ENCODE results near the gene PDCD6IP. TPM values are rescaled to one million over a fixed set of nuclear protein-coding genes. Genes with fewer than 3 reads are reported as not detected.
A peak's percentile ranks its signal among the peaks of the same experiment; 100 is the strongest.

PDCD6IP gene
- total and polyA plus RNA-seq, 7 experiments from 2014 or later = 60.3 to 221 (median 191) TPM

DNA sequence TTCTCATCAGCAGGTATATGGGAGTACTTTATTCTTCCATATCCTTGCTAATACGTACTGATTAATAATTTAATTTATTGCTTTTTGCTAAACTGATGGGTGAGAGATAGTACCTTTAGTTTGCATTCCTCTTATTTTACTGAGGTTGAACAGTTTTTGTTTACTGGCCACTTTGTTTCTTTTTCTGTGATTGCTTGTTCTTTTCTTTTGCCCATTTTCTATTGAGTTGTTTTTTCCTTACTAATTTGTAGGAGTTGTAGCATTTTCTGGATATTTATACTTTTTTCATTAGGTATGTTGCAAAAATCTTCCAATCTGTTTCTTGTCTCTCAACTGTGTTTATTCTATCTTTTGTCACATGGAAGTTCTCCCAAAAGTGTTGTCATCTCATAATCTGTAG is 4.8 kb downstream of the PDCD6IP start:
- H3K9me3 Mint-ChIP-seq = peaks cover 0 to 3% (median 0%) of the 10 kb centered on the region in 11 donors
- H3K4me3 Mint-ChIP-seq = peak overlapping the region in 7 of 10 donors; percentile 0 to 95 (median 49)
- Histone ChIP-seq H3K9me3 (ENCODE audit: control insufficient read depth in 2 of 3, low read length in 3 of 3) (no peaks in the 10 kb centered on the region), H3K27me3 (ENCODE audit: control insufficient read depth in 2 of 2, insufficient read depth in 2 of 2, low read length in 2 of 2) (no peaks in the 10 kb centered on the region), H3K27ac (ENCODE audit: low read depth, low read length) (no peak overlapping the region), H3K4me1 (ENCODE audit: control insufficient read depth in 2 of 2, insufficient read depth in 2 of 2, low read length in 2 of 2) (peaks cover 19 to 33% of the 10 kb centered on the region in 2 donors), H3K4me3 (ENCODE audit: low read length) (no peak overlapping the region), H3K36me3 (ENCODE audit: control insufficient read depth in 2 of 3, insufficient read depth in 3 of 3, low read length in 3 of 3) (peaks cover 0 to 8% (median 0%) of the 10 kb centered on the region in 3 experiments)
- H3K36me3 Mint-ChIP-seq = peaks cover 7 to 40% (median 23%) of the 10 kb centered on the region in 5 donors
- ChIA-PET POLR2A (no interaction called here), CTCF (no interaction called here)
- H3K27me3 Mint-ChIP-seq = no peaks in the 10 kb centered on the region
- peaks cover 55 to 87% (median 82%) of the 10 kb centered on the region in 7 donors for H3K4me1 Mint-ChIP-seq
- intact Hi-C loops (cut with micrococcal nuclease) = no loop called here
- no peak for DNase-seq
- ATAC-seq = no peak
- peak overlapping the region in 4 of 9 donors; percentile 26 to 43 (median 30) for H3K27ac Mint-ChIP-seq

DNA sequence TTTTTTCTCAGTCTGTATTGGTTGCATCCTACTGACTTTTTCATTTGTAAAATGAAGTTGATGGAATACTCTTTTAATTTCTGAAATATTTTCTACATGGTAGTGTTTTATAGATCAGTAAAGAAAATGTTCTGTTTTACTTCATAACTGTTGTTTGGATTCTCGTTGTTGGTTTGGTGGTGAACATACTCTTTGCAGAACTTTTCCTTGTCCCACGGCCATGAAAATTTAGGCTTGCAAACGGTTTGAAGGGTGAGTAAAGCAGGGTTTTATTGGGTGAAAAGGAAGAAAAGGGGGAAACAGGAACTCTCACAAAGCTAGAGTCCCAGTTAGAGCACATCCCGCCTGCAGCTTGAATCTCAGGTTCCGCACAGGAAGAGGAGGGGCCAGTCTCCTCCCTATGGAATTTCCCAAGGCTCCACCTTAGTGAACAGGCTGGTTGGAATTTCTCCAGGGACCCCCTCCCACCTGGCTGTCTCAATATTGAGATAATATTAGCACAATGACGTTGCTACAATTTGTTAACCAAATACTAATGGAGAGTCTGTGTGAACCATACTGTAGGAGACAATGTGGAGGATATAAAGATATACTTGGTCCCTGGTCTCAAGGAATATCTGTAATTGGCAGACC is 5.6 kb downstream of the PDCD6IP start:
- no peaks in the 10 kb centered on the region for H3K9me3 ChIP-seq (ENCODE audit: control insufficient read depth in 2 of 3, low read length in 3 of 3)
- ChIA-PET CTCF (no interaction called here), POLR2A (no interaction called here)
- H3K27me3 ChIP-seq (ENCODE audit: control insufficient read depth in 2 of 2, insufficient read depth in 2 of 2, low read length in 2 of 2) = no peaks in the 10 kb centered on the region
- DNase-seq = no peak
- ATAC-seq = no peak
- peak overlapping the region in 6 of 10 donors; percentile 1 to 95 (median 41) for H3K4me3 Mint-ChIP-seq
- no peak overlapping the region for H3K4me3 ChIP-seq (ENCODE audit: low read length)
- peaks cover 4 to 48% (median 26%) of the 10 kb centered on the region in 5 donors for H3K36me3 Mint-ChIP-seq
- peak overlapping the region in 2 of 9 donors; percentile 9 to 48 for H3K27ac Mint-ChIP-seq
- H3K9me3 Mint-ChIP-seq = peaks cover 0 to 3% (median 0%) of the 10 kb centered on the region in 11 donors
- H3K4me1 Mint-ChIP-seq = peaks cover 63 to 92% (median 88%) of the 10 kb centered on the region in 7 donors
- no peaks in the 10 kb centered on the region for H3K27me3 Mint-ChIP-seq
- no peak overlapping the region for H3K27ac ChIP-seq (ENCODE audit: low read depth, low read length)
- peaks cover 26 to 33% of the 10 kb centered on the region in 2 donors for H3K4me1 ChIP-seq (ENCODE audit: control insufficient read depth in 2 of 2, insufficient read depth in 2 of 2, low read length in 2 of 2)
- H3K36me3 ChIP-seq (ENCODE audit: control insufficient read depth in 2 of 3, insufficient read depth in 3 of 3, low read length in 3 of 3) = peaks cover 0 to under 1% (median 0%) of the 10 kb centered on the region in 3 experiments
- intact Hi-C loops (cut with micrococcal nuclease) = no loop called here

DNA sequence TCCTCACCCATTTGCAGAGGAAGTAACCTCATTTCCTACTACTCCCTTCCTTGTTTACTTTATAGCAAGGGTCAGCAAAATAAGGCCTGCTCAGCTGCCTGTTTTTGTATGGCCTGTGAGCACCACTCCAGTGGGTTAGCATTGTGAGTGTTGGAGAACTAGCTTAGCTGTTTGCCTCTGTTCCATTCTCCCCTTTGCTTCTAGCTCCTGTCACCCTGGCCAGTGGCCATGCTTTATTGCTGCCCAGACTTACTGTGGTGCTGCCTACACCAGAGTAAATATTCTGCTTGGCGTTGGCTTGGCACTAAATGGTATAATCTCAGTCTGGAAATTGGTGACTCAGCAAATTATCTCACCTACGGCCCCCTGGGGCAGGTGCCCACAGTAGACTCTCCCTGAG is 8.8 kb downstream of the PDCD6IP start:
- intact Hi-C loops (cut with micrococcal nuclease) = no loop called here
- Mint-ChIP-seq H3K27ac (peak overlapping the region in 5 of 9 donors; percentile 11 to 64 (median 42)), H3K27me3 (no peaks in the 10 kb centered on the region), H3K4me3 (peak overlapping the region in 5 of 10 donors; percentile 10 to 65 (median 14)), H3K9me3 (peaks cover 0 to 3% (median 0%) of the 10 kb centered on the region in 11 donors), H3K36me3 (peaks cover 3 to 51% (median 21%) of the 10 kb centered on the region in 5 donors), H3K4me1 (peaks cover 53 to 89% (median 85%) of the 10 kb centered on the region in 7 donors)
- Histone ChIP-seq H3K27ac (ENCODE audit: low read depth, low read length) (no peak overlapping the region), H3K9me3 (ENCODE audit: control insufficient read depth in 2 of 3, low read length in 3 of 3) (no peaks in the 10 kb centered on the region), H3K27me3 (ENCODE audit: control insufficient read depth in 2 of 2, insufficient read depth in 2 of 2, low read length in 2 of 2) (no peaks in the 10 kb centered on the region), H3K36me3 (ENCODE audit: control insufficient read depth in 2 of 3, insufficient read depth in 3 of 3, low read length in 3 of 3) (peaks cover 0 to 3% (median 0%) of the 10 kb centered on the region in 3 experiments), H3K4me1 (ENCODE audit: control insufficient read depth in 2 of 2, insufficient read depth in 2 of 2, low read length in 2 of 2) (peaks cover 16 to 26% of the 10 kb centered on the region in 2 donors), H3K4me3 (ENCODE audit: low read length) (no peak overlapping the region)
- no peak for ATAC-seq
- ChIA-PET POLR2A (interaction anchor here (0.7 to 1.8 kb wide), 2 partner anchors 9 to 14 kb away, joined by 4 read pairs; partner anchors contain the start of gene PDCD6IP), CTCF (interaction anchor here (1.2 kb wide), 1 partner anchor 170 kb away, joined by 4 read pairs; no protein-coding TSS in a partner anchor)
- DNase-seq = no peak

DNA sequence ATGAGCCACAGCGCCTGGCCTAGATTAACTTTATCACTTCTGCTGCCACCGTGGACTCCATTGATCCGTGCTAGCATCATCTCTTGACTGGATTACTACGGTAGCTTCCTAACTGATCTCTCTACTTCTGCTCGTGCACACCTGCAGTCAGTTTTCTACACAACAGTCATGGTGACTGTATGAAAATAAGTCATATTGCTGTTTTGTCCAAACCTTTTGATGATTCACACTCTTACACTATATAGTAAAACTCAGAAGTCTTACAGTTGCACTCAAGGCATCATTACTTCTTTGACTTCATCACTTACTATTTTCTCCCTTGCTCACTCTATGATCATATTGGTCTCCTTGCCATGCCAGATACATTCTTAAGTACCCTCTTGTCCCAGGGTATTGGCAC is 10.1 kb downstream of the PDCD6IP start:
- peaks cover 0 to 2% (median 0%) of the 10 kb centered on the region in 11 donors for H3K9me3 Mint-ChIP-seq
- peaks cover 16 to 26% of the 10 kb centered on the region in 2 donors for H3K4me1 ChIP-seq (ENCODE audit: control insufficient read depth in 2 of 2, insufficient read depth in 2 of 2, low read length in 2 of 2)
- intact Hi-C loops (cut with micrococcal nuclease) = no loop called here
- no peak overlapping the region for H3K4me3 ChIP-seq (ENCODE audit: low read length)
- H3K27ac Mint-ChIP-seq = peak overlapping the region in 3 of 9 donors; percentile 6 to 50 (median 20)
- POLR2A ChIA-PET = no interaction called here
- H3K27me3 Mint-ChIP-seq = no peaks in the 10 kb centered on the region
- H3K27me3 ChIP-seq (ENCODE audit: control insufficient read depth in 2 of 2, insufficient read depth in 2 of 2, low read length in 2 of 2) = no peaks in the 10 kb centered on the region
- no peak overlapping the region for H3K27ac ChIP-seq (ENCODE audit: low read depth, low read length)
- no peaks in the 10 kb centered on the region for H3K9me3 ChIP-seq (ENCODE audit: control insufficient read depth in 2 of 3, low read length in 3 of 3)
- H3K36me3 ChIP-seq (ENCODE audit: control insufficient read depth in 2 of 3, insufficient read depth in 3 of 3, low read length in 3 of 3) = peaks cover 0 to 3% (median 0%) of the 10 kb centered on the region in 3 experiments
- H3K4me1 Mint-ChIP-seq = peaks cover 41 to 85% (median 74%) of the 10 kb centered on the region in 7 donors
- no peak for DNase-seq
- CTCF ChIA-PET = no interaction called here
- peaks cover 3 to 52% (median 18%) of the 10 kb centered on the region in 5 donors for H3K36me3 Mint-ChIP-seq
- H3K4me3 Mint-ChIP-seq = peak overlapping the region in 4 of 10 donors; percentile 17 to 48 (median 28)
- ATAC-seq = no peak

DNA sequence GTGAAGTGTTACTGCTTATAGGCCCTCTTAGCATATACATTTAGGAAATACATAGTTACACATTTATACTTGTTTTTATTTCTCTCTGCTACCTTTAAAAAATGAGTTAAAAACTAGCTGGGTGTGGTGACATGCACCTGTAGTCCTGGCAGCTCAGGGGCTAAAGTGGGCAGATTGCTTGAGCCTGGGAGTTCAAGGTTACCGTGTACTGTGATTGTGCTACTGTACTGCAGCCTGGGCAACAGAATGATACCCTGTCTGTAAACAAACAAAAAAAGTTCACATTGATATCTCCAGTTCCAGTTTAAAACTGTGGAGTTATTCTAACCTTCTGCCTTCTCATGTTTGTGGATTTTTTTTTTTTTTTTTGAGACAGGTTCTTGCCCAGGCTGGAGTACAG is 12.1 kb downstream of the PDCD6IP start:
- Mint-ChIP-seq H3K9me3 (peaks cover 0 to 2% (median 0%) of the 10 kb centered on the region in 11 donors), H3K4me1 (peaks cover 37 to 76% (median 65%) of the 10 kb centered on the region in 7 donors), H3K27ac (peak overlapping the region in 4 of 9 donors; percentile 6 to 84 (median 38)), H3K4me3 (no peak overlapping the region), H3K36me3 (peaks cover 4 to 50% (median 12%) of the 10 kb centered on the region in 5 donors), H3K27me3 (no peaks in the 10 kb centered on the region)
- no peaks in the 10 kb centered on the region for H3K27me3 ChIP-seq (ENCODE audit: control insufficient read depth in 2 of 2, insufficient read depth in 2 of 2, low read length in 2 of 2)
- H3K4me3 ChIP-seq (ENCODE audit: low read length) = no peak overlapping the region
- intact Hi-C loops (cut with micrococcal nuclease) = no loop called here
- peaks cover 16 to 26% of the 10 kb centered on the region in 2 donors for H3K4me1 ChIP-seq (ENCODE audit: control insufficient read depth in 2 of 2, insufficient read depth in 2 of 2, low read length in 2 of 2)
- H3K9me3 ChIP-seq (ENCODE audit: control insufficient read depth in 2 of 3, low read length in 3 of 3) = no peaks in the 10 kb centered on the region
- ATAC-seq (no peak), DNase-seq (no peak)
- POLR2A ChIA-PET = no interaction called here
- CTCF ChIA-PET = no interaction called here
- no peak overlapping the region for H3K27ac ChIP-seq (ENCODE audit: low read depth, low read length)
- peaks cover 0 to 3% (median 0%) of the 10 kb centered on the region in 3 experiments for H3K36me3 ChIP-seq (ENCODE audit: control insufficient read depth in 2 of 3, insufficient read depth in 3 of 3, low read length in 3 of 3)

DNA sequence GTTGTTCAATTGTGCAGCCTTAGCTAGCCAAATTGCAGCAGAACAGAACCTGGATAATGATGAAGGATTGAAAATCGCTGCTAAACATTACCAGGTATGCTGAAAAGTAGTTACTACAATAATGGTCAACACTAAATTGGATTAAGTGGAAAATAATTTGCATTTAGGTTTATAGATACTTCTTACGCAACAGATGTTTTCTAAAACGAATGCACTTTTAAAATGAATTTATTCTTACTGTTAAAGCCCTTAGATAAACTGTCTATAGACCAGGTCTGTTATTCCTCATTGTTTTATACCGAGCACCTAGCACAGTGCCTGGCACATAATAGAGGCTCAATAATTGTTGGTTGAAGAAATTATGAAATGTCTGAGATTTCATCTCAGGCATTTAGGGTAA is 23.6 kb downstream of the PDCD6IP start:
- no peak for ATAC-seq
- no peak overlapping the region for H3K4me3 ChIP-seq (ENCODE audit: low read length)
- Mint-ChIP-seq H3K4me3 (no peak overlapping the region), H3K4me1 (peaks cover 0 to 21% (median 11%) of the 10 kb centered on the region in 7 donors), H3K27ac (no peak overlapping the region), H3K27me3 (no peaks in the 10 kb centered on the region), H3K36me3 (peaks cover 3 to 53% (median 37%) of the 10 kb centered on the region in 5 donors), H3K9me3 (no peaks in the 10 kb centered on the region)
- no peaks in the 10 kb centered on the region for H3K9me3 ChIP-seq (ENCODE audit: control insufficient read depth in 2 of 3, low read length in 3 of 3)
- DNase-seq = no peak
- intact Hi-C loops (cut with micrococcal nuclease) = no loop called here
- H3K27ac ChIP-seq (ENCODE audit: low read depth, low read length) = no peak overlapping the region
- ChIA-PET POLR2A (interaction anchor here (1.0 kb wide), 1 partner anchor 23 kb away, joined by 3 read pairs; no protein-coding TSS in a partner anchor), CTCF (interaction anchor here (1.2 kb wide), 1 partner anchor 35 kb away, joined by 4 read pairs; no protein-coding TSS in a partner anchor)
- no peaks in the 10 kb centered on the region for H3K4me1 ChIP-seq (ENCODE audit: control insufficient read depth in 2 of 2, insufficient read depth in 2 of 2, low read length in 2 of 2)
- peaks cover 0 to 23% (median 0%) of the 10 kb centered on the region in 3 experiments for H3K36me3 ChIP-seq (ENCODE audit: control insufficient read depth in 2 of 3, insufficient read depth in 3 of 3, low read length in 3 of 3)
- no peaks in the 10 kb centered on the region for H3K27me3 ChIP-seq (ENCODE audit: control insufficient read depth in 2 of 2, insufficient read depth in 2 of 2, low read length in 2 of 2)

Measured in naive thymus-derived CD4-positive, alpha-beta T cell (primary cell).